Measurements from ENCODE around the gene ARHGAP10.

GRCh38 chr4:148059617-148060180 is 327.8 kb downstream of the ARHGAP10 start:
- TF ChIP-seq CTCF (IDR thresholded peaks at IDR 0.05), result no peak
- TF ChIP-seq POLR2A (IDR thresholded peaks at IDR 0.05), result no peak

Data from right lobe of liver (tissue), 4 donors.